ENCODE data around the gene RIF1. TPM values are rescaled to one million over a fixed set of nuclear protein-coding genes. Genes with fewer than 3 reads are reported as not detected.
"Not testable (repeated sequence)": the region's sequence is repeated elsewhere in the genome, so short reads cannot be mapped to it uniquely, and the experiment has no call there.

RIF1 gene
- total RNA-seq, 1 donor from 2014 or later, result 31.6 TPM

GRCh38 chr2:151417650-151418049 lies 7.9 kb downstream of the RIF1 start:
- DNase-seq, result no peak
- Mint-ChIP-seq H3K4me1 (ENCODE audit: low read depth, unreplicated experiment) (no peaks in the 10 kb centered on the region), H3K4me3 (ENCODE audit: unreplicated experiment) (no peak overlapping the region), H3K27ac (ENCODE audit: unreplicated experiment) (no peak overlapping the region), H3K9me3 (ENCODE audit: unreplicated experiment) (no peaks in the 10 kb centered on the region), H3K27me3 (ENCODE audit: unreplicated experiment) (no peaks in the 10 kb centered on the region), H3K36me3 (ENCODE audit: unreplicated experiment) (no peaks in the 10 kb centered on the region)
- TF ChIP-seq CTCF (IDR thresholded peaks at IDR 0.05; ENCODE audit: partially characterized antibody, unreplicated experiment), result no peak

GRCh38 chr2:151421681-151422080 lies 12.0 kb downstream of the RIF1 start:
- DNase-seq; H3K27ac Mint-ChIP-seq (ENCODE audit: unreplicated experiment); H3K36me3 Mint-ChIP-seq (ENCODE audit: unreplicated experiment); H3K9me3 Mint-ChIP-seq (ENCODE audit: unreplicated experiment); H3K4me3 Mint-ChIP-seq (ENCODE audit: unreplicated experiment); H3K27me3 Mint-ChIP-seq (ENCODE audit: unreplicated experiment); H3K4me1 Mint-ChIP-seq (ENCODE audit: low read depth, unreplicated experiment): not testable (repeated sequence)

GRCh38 chr2:151422917-151423439 lies 13.3 kb downstream of the RIF1 start:
- H3K9me3 Mint-ChIP-seq (ENCODE audit: unreplicated experiment), result no peaks in the 10 kb centered on the region
- H3K27ac Mint-ChIP-seq (ENCODE audit: unreplicated experiment), result no peak overlapping the region
- no peak overlapping the region for H3K4me3 Mint-ChIP-seq (ENCODE audit: unreplicated experiment)
- H3K27me3 Mint-ChIP-seq (ENCODE audit: unreplicated experiment), result no peaks in the 10 kb centered on the region
- H3K36me3 Mint-ChIP-seq (ENCODE audit: unreplicated experiment), result no peaks in the 10 kb centered on the region
- H3K4me1 Mint-ChIP-seq (ENCODE audit: low read depth, unreplicated experiment), result no peaks in the 10 kb centered on the region
- no peak for DNase-seq
- TF ChIP-seq CTCF (IDR thresholded peaks at IDR 0.05; ENCODE audit: partially characterized antibody, unreplicated experiment), result no peak

- H3K36me3 Mint-ChIP-seq (ENCODE audit: unreplicated experiment), result no peaks in the 10 kb centered on the region
Measured at GRCh38 chr2:151423760-151424159, 14.1 kb downstream of the RIF1 start.

GRCh38 chr2:151437630-151438029 lies 27.9 kb downstream of the RIF1 start:
- no peak overlapping the region for H3K27ac Mint-ChIP-seq (ENCODE audit: unreplicated experiment)
- peak; percentile 95 for TF ChIP-seq CTCF (IDR thresholded peaks at IDR 0.05; ENCODE audit: partially characterized antibody, unreplicated experiment)

More at GRCh38 chr2:151423760-151424159, 14.1 kb downstream of the RIF1 start:
- Mint-ChIP-seq H3K4me1 (ENCODE audit: low read depth, unreplicated experiment) (no peaks in the 10 kb centered on the region), H3K27ac (ENCODE audit: unreplicated experiment) (no peak overlapping the region), H3K27me3 (ENCODE audit: unreplicated experiment) (no peaks in the 10 kb centered on the region), H3K9me3 (ENCODE audit: unreplicated experiment) (no peaks in the 10 kb centered on the region), H3K4me3 (ENCODE audit: unreplicated experiment) (no peak overlapping the region)
- TF ChIP-seq CTCF (IDR thresholded peaks at IDR 0.05; ENCODE audit: partially characterized antibody, unreplicated experiment), result no peak
- DNase-seq, result no peak

More at GRCh38 chr2:151437630-151438029, 27.9 kb downstream of the RIF1 start:
- peaks cover 2% of the 10 kb centered on the region for H3K27me3 Mint-ChIP-seq (ENCODE audit: unreplicated experiment)
- H3K4me3 Mint-ChIP-seq (ENCODE audit: unreplicated experiment), result no peak overlapping the region
- no peak for DNase-seq
- no peaks in the 10 kb centered on the region for H3K9me3 Mint-ChIP-seq (ENCODE audit: unreplicated experiment)
- no peaks in the 10 kb centered on the region for H3K36me3 Mint-ChIP-seq (ENCODE audit: unreplicated experiment)
- no peaks in the 10 kb centered on the region for H3K4me1 Mint-ChIP-seq (ENCODE audit: low read depth, unreplicated experiment)
